ENCODE measurements around the gene SPATA2.

GRCh38 chr20:49948809-49949507 is 33.6 kb upstream of the SPATA2 start:
- TF ChIP-seq CTCF (IDR thresholded peaks at IDR 0.05) (no peak), EZH2 (IDR thresholded peaks at IDR 0.05) (no peak)
